Peyer's patch (tissue), 4 donors: ENCODE data around the gene SEC23A. TPM values are rescaled to one million over a fixed set of nuclear protein-coding genes. Genes with fewer than 3 reads are reported as not detected.

Experiments
- DNase-seq, 3 donors: peaks; one replicate each; pipeline ENCODE4 v3.0.0-alpha.2; 2017 to 2019
- H3K27ac ChIP-seq, 4 donors: fragments of 200-600 bp; sonication (generic); one replicate each; pipeline ENCODE4 v1.5.1; 2016 to 2019
- H3K27me3 ChIP-seq, 2 donors: fragments of 200-600 bp; sonication (generic); one replicate each; pipeline ENCODE4 v1.5.1; 2019
- H3K36me3 ChIP-seq, 3 donors: fragments of 200-600 bp; sonication (generic); one replicate each; pipeline ENCODE4 v1.5.1; 2016 to 2019
- H3K4me1 ChIP-seq, 4 donors: fragments of 200-600 bp; sonication (generic); one replicate each; pipeline ENCODE4 v1.5.1; 2016 to 2019
- H3K4me3 ChIP-seq, 4 donors: fragments of 200-600 bp; sonication (generic); 1 replicate in 3 of 4; 2 replicates in 1 of 4; pipeline ENCODE4 v1.5.1; 2016 to 2019; ENCODE audit warnings: mild to moderate bottlenecking in 1 of 4
- H3K9me3 ChIP-seq, 4 donors: fragments of 200-600 bp; sonication (generic); one replicate each; pipeline ENCODE4 v1.5.1; 2016 to 2019; ENCODE audit warnings: mild to moderate bottlenecking in 1 of 4
- CTCF ChIP-seq, 6 experiments: fragments of 450-650 bp in 4 of 6; fragments of 200-600 bp in 2 of 6; sonication (generic) in 1 of 6; IDR thresholded peaks; one replicate each; pipeline ENCODE4 v1.5.1; 2017 to 2019; ENCODE audit warnings: antibody characterized with exemption in 6 of 6, mild to moderate bottlenecking in 3 of 6, moderate library complexity in 1 of 6
- POLR2A ChIP-seq, 2 donors: fragments of 450-650 bp; IDR thresholded peaks; one replicate each; pipeline ENCODE4 v1.5.1; 2017; ENCODE audit warnings: antibody characterized with exemption in 2 of 2, mild to moderate bottlenecking in 2 of 2, moderate library complexity in 2 of 2
- total RNA-seq, 4 donors: library from RNA; depleted of rRNA; stranded (reverse); fragments of >200 nt; gene quantifications; one replicate each; pipeline ENCODE4 v1.1.0, GENCODE V29; 2016

The SEC23A gene
- total RNA-seq, 4 donors from 2014 or later = 118 to 260 (median 188) TPM

GRCh38 chr14:38993981-38994380 is 109.1 kb downstream of the SEC23A start:
- H3K4me3 ChIP-seq = no peak overlapping the region
- H3K36me3 ChIP-seq = no peaks in the 10 kb centered on the region
- no peaks in the 10 kb centered on the region for H3K4me1 ChIP-seq
- no peak overlapping the region for H3K27ac ChIP-seq
- no peaks in the 10 kb centered on the region for H3K27me3 ChIP-seq
- TF ChIP-seq CTCF (IDR thresholded peaks at IDR 0.05) (no peak), POLR2A (IDR thresholded peaks at IDR 0.05) (no peak)
- no peak for DNase-seq
- H3K9me3 ChIP-seq = no peaks in the 10 kb centered on the region

DNA sequence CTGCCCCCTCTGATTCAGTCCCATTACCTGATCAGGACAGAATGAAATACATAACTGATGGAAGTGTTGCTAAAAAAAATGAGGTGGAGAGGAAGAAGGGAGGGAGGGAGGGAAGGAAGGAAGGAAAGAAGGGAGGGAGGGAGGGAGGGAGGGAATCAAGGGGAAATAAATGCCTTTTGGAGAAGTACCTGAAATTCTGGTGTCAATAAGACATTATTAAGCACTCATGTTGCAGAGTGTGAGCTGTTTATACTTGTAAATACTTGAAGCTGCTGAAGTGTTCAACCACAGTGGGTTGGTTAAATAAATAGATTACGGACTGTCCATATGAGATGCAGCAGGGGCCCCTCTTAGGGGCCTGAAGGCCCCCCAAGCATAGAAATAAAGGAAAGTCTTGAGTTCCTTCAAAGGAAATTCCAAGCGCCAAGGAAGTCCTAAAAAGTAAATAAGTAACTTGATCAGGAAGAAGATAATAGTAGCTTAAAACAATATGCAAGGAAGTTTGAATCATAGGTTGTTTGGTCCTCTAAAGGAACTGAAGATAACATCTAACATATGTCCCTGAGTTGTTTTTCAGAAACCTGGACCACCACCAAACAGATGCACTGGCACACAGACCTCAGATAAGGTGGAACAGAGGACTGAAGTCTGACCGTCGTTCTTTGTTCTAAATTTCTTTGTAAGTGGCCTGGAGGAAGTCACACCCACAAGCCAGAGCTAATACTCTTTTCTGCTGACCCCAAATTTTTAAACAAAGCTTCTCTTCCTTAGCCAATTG is 110.8 kb downstream of the SEC23A start:
- Histone ChIP-seq H3K27me3 (no peaks in the 10 kb centered on the region), H3K27ac (no peak overlapping the region), H3K36me3 (no peaks in the 10 kb centered on the region), H3K4me3 (no peak overlapping the region), H3K4me1 (no peaks in the 10 kb centered on the region), H3K9me3 (no peaks in the 10 kb centered on the region)
- no peak for DNase-seq
- TF ChIP-seq CTCF (IDR thresholded peaks at IDR 0.05) (no peak), POLR2A (IDR thresholded peaks at IDR 0.05) (no peak)

- Histone ChIP-seq H3K27ac (no peak overlapping the region), H3K4me3 (no peak overlapping the region), H3K4me1 (no peaks in the 10 kb centered on the region), H3K36me3 (no peaks in the 10 kb centered on the region), H3K27me3 (no peaks in the 10 kb centered on the region), H3K9me3 (no peaks in the 10 kb centered on the region)
- no peak for TF ChIP-seq CTCF (IDR thresholded peaks at IDR 0.05)
- no peak for TF ChIP-seq POLR2A (IDR thresholded peaks at IDR 0.05)
- no peak for DNase-seq
These were observed 111.7 kb downstream of the SEC23A start for GRCh38 chr14:38991299-38991698.

GRCh38 chr14:38989922-38990546 is 113.0 kb downstream of the SEC23A start:
- no peak for DNase-seq
- Histone ChIP-seq H3K4me1 (no peaks in the 10 kb centered on the region), H3K27me3 (no peaks in the 10 kb centered on the region), H3K27ac (peak overlapping the region in 1 of 4 donors; percentile 17), H3K4me3 (no peak overlapping the region), H3K9me3 (no peaks in the 10 kb centered on the region), H3K36me3 (no peaks in the 10 kb centered on the region)
- TF ChIP-seq CTCF (IDR thresholded peaks at IDR 0.05) (no peak), POLR2A (IDR thresholded peaks at IDR 0.05) (no peak)

GRCh38 chr14:38987781-38988180 is 115.3 kb downstream of the SEC23A start:
- Histone ChIP-seq H3K27me3 (no peaks in the 10 kb centered on the region), H3K9me3 (no peaks in the 10 kb centered on the region), H3K4me1 (no peaks in the 10 kb centered on the region), H3K4me3 (no peak overlapping the region), H3K27ac (no peak overlapping the region), H3K36me3 (no peaks in the 10 kb centered on the region)
- TF ChIP-seq POLR2A (IDR thresholded peaks at IDR 0.05) = no peak
- TF ChIP-seq CTCF (IDR thresholded peaks at IDR 0.05) = no peak
- no peak for DNase-seq
